HEK293 (cell line): Measurements from ENCODE around the gene HYI.

Source experiments
- CTCF ChIA-PET: fragments of 350-600 bp; formaldehyde crosslinking; extraction: SDS; loops from one replicate; lab custom pipeline; 2021; ENCODE audit warnings: antibody characterized with exemption; lab: Yijun Ruan, JAX
- POLR2A ChIA-PET: fragments of 300-600 bp; formaldehyde crosslinking; extraction: SDS; loops from one replicate; lab custom pipeline; 2020; ENCODE audit warnings: antibody characterized with exemption, inconsistent platforms; lab: Yijun Ruan, JAX
- H3K27ac ChIP-seq: fragments of 200-500 bp; sonication (Bioruptor generic); 2 replicates; pipeline ENCODE4 v1.5.1; 2014; ENCODE audit warnings: low read depth, low read length, control low read depth, inconsistent platforms; ENCODE audit errors: extremely low read depth
- H3K36me3 ChIP-seq, 2 experiments: fragments of 200-500 bp in 1 of 2; sonication (Bioruptor generic) in 1 of 2; 1 replicate in 1 of 2; 2 replicates in 1 of 2; pipeline ENCODE4 v1.5.1; 2014 to 2017; ENCODE audit warnings: inconsistent platforms in 2 of 2, low read length in 2 of 2; ENCODE audit not compliant: control insufficient read depth in 2 of 2, insufficient read depth in 1 of 2
- H3K4me1 ChIP-seq: fragments of 200-500 bp; sonication (Bioruptor generic); 2 replicates; pipeline ENCODE4 v1.5.1; 2014; ENCODE audit warnings: mild to moderate bottlenecking, low read length, inconsistent platforms; ENCODE audit not compliant: control insufficient read depth, insufficient read depth
- H3K4me3 ChIP-seq: 2 replicates; pipeline ENCODE4 v1.5.1; 2011; ENCODE audit warnings: low read depth, mild to moderate bottlenecking, control low read depth, low read length, moderate library complexity
- H3K9me3 ChIP-seq: fragments of 200-500 bp; sonication (Bioruptor generic); 2 replicates; pipeline ENCODE4 v1.5.1; 2014; ENCODE audit warnings: low read depth, low read length, inconsistent platforms; ENCODE audit not compliant: control insufficient read depth, insufficient read depth
- GFI1B ChIP-seq: fragments of 450-650 bp; formaldehyde crosslinking; IDR thresholded peaks from 2 replicates; pipeline ENCODE4 v1.5.1; 2016; ENCODE audit warnings: missing biosample characterization, missing genetic modification characterization
- HOXC10 ChIP-seq: sonication (generic); formaldehyde crosslinking; IDR thresholded peaks from 2 replicates; pipeline ENCODE4 v1.8.1; 2023; ENCODE audit warnings: mild to moderate bottlenecking, missing genetic modification reagents
- PRDM1 ChIP-seq: fragments of 450-650 bp; formaldehyde crosslinking; IDR thresholded peaks from 2 replicates; pipeline ENCODE4; 2016; ENCODE audit warnings: missing biosample characterization, missing genetic modification characterization
- PRDM10 ChIP-seq: fragments of 450-650 bp; formaldehyde crosslinking; IDR thresholded peaks from 2 replicates; pipeline ENCODE4 v1.5.1; 2016; ENCODE audit warnings: missing biosample characterization, missing genetic modification characterization
- SP7 ChIP-seq: fragments of 450-650 bp; formaldehyde crosslinking; IDR thresholded peaks from 2 replicates; pipeline ENCODE4 v1.5.1; 2016; ENCODE audit warnings: missing biosample characterization, missing genetic modification characterization
- TSHZ1 ChIP-seq: fragments of 450-650 bp; formaldehyde crosslinking; IDR thresholded peaks from 2 replicates; pipeline ENCODE4 v1.5.1; 2016; ENCODE audit warnings: missing biosample characterization, missing genetic modification characterization, borderline replicate concordance
- ZBTB1 ChIP-seq: fragments of 450-650 bp; formaldehyde crosslinking; IDR thresholded peaks from 2 replicates; pipeline ENCODE4 v1.5.1; 2016; ENCODE audit warnings: missing biosample characterization, missing genetic modification characterization
- ZFP3 ChIP-seq: fragments of 450-650 bp; formaldehyde crosslinking; IDR thresholded peaks from 2 replicates; pipeline ENCODE4 v1.5.1; 2016; ENCODE audit warnings: low read depth, missing biosample characterization, missing genetic modification characterization
- ZNF157 ChIP-seq: fragments of 450-650 bp; formaldehyde crosslinking; IDR thresholded peaks from 2 replicates; pipeline ENCODE4 v1.5.1; 2016; ENCODE audit warnings: missing biosample characterization, missing genetic modification characterization
- ZNF19 ChIP-seq: fragments of 450-650 bp; formaldehyde crosslinking; IDR thresholded peaks from 2 replicates; pipeline ENCODE4; 2016; ENCODE audit warnings: missing biosample characterization, missing genetic modification characterization, low read depth
- ZNF2 ChIP-seq: fragments of 450-650 bp; formaldehyde crosslinking; IDR thresholded peaks from 2 replicates; pipeline ENCODE4 v1.5.1; 2016; ENCODE audit warnings: missing biosample characterization, missing genetic modification characterization
- ZNF404 ChIP-seq: fragments of 450-650 bp; formaldehyde crosslinking; IDR thresholded peaks from 2 replicates; pipeline ENCODE4 v1.5.1; 2017; ENCODE audit warnings: missing biosample characterization, missing genetic modification characterization
- ZNF423 ChIP-seq: fragments of 450-650 bp; formaldehyde crosslinking; IDR thresholded peaks from 2 replicates; pipeline ENCODE4 v1.5.1; 2016; ENCODE audit warnings: missing biosample characterization, missing genetic modification characterization
- ZNF433 ChIP-seq: fragments of 450-650 bp; formaldehyde crosslinking; IDR thresholded peaks from 2 replicates; pipeline ENCODE4 v1.5.1; 2016; ENCODE audit warnings: missing biosample characterization, missing genetic modification characterization, low read depth
- ZNF544 ChIP-seq: fragments of 450-650 bp; formaldehyde crosslinking; IDR thresholded peaks from 2 replicates; pipeline ENCODE4 v1.5.0; 2017; ENCODE audit warnings: missing biosample characterization, missing genetic modification characterization
- ZNF555 ChIP-seq: fragments of 450-650 bp; formaldehyde crosslinking; conservative IDR thresholded peaks from 2 replicates; pipeline ENCODE4 v1.5.1; 2017; ENCODE audit warnings: missing biosample characterization, mild to moderate bottlenecking, missing genetic modification characterization, inconsistent platforms
- ZNF660 ChIP-seq: fragments of 450-650 bp; IDR thresholded peaks from 2 replicates; pipeline ENCODE4 v1.5.1; 2018; ENCODE audit warnings: missing biosample characterization, mild to moderate bottlenecking, missing genetic modification characterization
- ZNF677 ChIP-seq: fragments of 450-650 bp; IDR thresholded peaks from 2 replicates; pipeline ENCODE4 v1.5.0; 2018; ENCODE audit warnings: missing biosample characterization, mild to moderate bottlenecking, missing genetic modification characterization, moderate library complexity
- ZNF704 ChIP-seq: fragments of 450-650 bp; formaldehyde crosslinking; IDR thresholded peaks from 2 replicates; pipeline ENCODE4 v1.5.1; 2016; ENCODE audit warnings: missing biosample characterization, missing genetic modification characterization
- ZNF76 ChIP-seq: fragments of 450-650 bp; formaldehyde crosslinking; IDR thresholded peaks from 2 replicates; pipeline ENCODE4; 2016; ENCODE audit warnings: low read depth, missing biosample characterization, missing genetic modification characterization, borderline replicate concordance
- ZNF830 ChIP-seq: fragments of 450-650 bp; IDR thresholded peaks from 2 replicates; pipeline ENCODE4 v1.5.0; 2018; ENCODE audit warnings: missing biosample characterization, missing genetic modification characterization, low read depth, mild to moderate bottlenecking, moderate library complexity
- ZNF843 ChIP-seq: fragments of 450-650 bp; formaldehyde crosslinking; IDR thresholded peaks from 2 replicates; pipeline ENCODE4 v1.5.1; 2016; ENCODE audit warnings: missing biosample characterization, missing genetic modification characterization
- ZXDB ChIP-seq: fragments of 450-650 bp; formaldehyde crosslinking; IDR thresholded peaks from 2 replicates; pipeline ENCODE4 v1.5.1; 2016; ENCODE audit warnings: missing biosample characterization, missing genetic modification characterization
- TF ChIP-seq, protein P1 (sequence below): fragments of 450-650 bp; formaldehyde crosslinking; IDR thresholded peaks from 2 replicates; pipeline ENCODE4 v1.5.1; 2016; ENCODE audit warnings: missing biosample characterization, missing genetic modification characterization

The HYI gene

DNA sequence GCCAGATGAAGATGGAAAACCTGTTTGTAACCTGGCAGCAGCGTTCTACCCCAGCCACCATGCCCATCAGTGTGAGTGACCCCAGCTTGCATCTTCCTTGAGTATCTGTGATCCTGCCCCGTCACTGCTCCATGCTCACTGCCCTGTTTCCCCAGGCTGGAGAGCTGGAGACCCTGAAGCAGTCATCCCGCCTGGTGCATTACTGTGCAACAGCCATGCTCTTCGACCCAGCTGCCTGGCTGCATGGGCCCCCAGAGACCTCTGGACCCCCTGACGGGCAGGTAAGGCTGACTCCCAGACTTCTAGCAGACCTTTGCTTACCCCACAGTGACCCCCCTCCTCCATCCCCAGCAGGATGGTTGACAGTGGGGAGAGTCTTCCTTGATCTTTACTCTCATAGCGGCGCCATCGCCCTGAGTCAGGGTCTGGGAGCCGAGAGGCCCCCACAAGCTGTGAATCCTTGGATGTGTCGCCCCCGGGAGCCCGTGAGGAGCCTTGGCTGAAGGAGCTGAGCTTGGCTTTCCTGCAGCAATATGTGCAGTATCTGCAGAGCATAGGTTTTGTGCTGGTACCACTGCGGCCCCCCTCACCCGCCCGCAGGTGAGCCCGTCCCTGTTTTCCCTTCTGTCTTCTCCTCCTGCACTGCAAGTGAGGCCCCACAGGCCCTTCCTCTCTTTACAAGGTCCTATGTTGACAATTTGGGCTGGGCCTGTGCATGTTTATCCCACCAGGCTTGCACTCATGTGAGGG lies 10.4 kb downstream of the HYI start:
- H3K4me1 ChIP-seq, result no peaks in the 10 kb centered on the region
- H3K9me3 ChIP-seq, result no peaks in the 10 kb centered on the region
- TF ChIP-seq ZNF677, result no peak
- TF ChIP-seq ZNF157 (tag by site-specific recombination), result no peak
- TF ChIP-seq ZNF830 (tag by site-specific recombination), result no peak
- TF ChIP-seq ZNF404, result no peak
- no peak for TF ChIP-seq ZNF555 (tag by site-specific recombination)
- TF ChIP-seq ZNF423 (tag by site-specific recombination), result no peak
- TF ChIP-seq ZNF544 (tag by site-specific recombination), result no peak
- no peak for TF ChIP-seq GFI1B (tag by site-specific recombination)
- no peak for TF ChIP-seq ZNF2 (tag by site-specific recombination)
- TF ChIP-seq ZNF704 (tag by site-specific recombination), result no peak
- no peak for TF ChIP-seq HOXC10 (CRISPR knock-in tag)
- TF ChIP-seq ZNF843 (tag by site-specific recombination), result no peak
- no peak for TF ChIP-seq ZFP3 (tag by site-specific recombination)
- TF ChIP-seq PRDM1 (tag by site-specific recombination), result no peak
- no peak for TF ChIP-seq ZNF76 (tag by site-specific recombination)
- TF ChIP-seq ZNF19 (tag by site-specific recombination), result no peak
- no peak for TF ChIP-seq ZBTB1 (tag by site-specific recombination)
- TF ChIP-seq, protein P1, sequence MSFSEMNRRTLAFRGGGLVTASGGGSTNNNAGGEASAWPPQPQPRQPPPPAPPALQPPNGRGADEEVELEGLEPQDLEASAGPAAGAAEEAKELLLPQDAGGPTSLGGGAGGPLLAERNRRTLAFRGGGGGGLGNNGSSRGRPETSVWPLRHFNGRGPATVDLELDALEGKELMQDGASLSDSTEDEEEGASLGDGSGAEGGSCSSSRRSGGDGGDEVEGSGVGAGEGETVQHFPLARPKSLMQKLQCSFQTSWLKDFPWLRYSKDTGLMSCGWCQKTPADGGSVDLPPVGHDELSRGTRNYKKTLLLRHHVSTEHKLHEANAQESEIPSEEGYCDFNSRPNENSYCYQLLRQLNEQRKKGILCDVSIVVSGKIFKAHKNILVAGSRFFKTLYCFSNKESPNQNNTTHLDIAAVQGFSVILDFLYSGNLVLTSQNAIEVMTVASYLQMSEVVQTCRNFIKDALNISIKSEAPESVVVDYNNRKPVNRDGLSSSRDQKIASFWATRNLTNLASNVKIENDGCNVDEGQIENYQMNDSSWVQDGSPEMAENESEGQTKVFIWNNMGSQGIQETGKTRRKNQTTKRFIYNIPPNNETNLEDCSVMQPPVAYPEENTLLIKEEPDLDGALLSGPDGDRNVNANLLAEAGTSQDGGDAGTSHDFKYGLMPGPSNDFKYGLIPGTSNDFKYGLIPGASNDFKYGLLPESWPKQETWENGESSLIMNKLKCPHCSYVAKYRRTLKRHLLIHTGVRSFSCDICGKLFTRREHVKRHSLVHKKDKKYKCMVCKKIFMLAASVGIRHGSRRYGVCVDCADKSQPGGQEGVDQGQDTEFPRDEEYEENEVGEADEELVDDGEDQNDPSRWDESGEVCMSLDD (tag by site-specific recombination), result no peak
- no peak overlapping the region for H3K4me3 ChIP-seq
- no peak overlapping the region for H3K27ac ChIP-seq
- ChIA-PET CTCF (no interaction called here), POLR2A (interaction anchor here (1.3 kb wide), 1 partner anchor 9 kb away, joined by 4 read pairs; no protein-coding TSS in a partner anchor)
- peaks cover 3 to 99% of the 10 kb centered on the region in 2 experiments; a peak in 2 of 3 replicates for H3K36me3 ChIP-seq

DNA sequence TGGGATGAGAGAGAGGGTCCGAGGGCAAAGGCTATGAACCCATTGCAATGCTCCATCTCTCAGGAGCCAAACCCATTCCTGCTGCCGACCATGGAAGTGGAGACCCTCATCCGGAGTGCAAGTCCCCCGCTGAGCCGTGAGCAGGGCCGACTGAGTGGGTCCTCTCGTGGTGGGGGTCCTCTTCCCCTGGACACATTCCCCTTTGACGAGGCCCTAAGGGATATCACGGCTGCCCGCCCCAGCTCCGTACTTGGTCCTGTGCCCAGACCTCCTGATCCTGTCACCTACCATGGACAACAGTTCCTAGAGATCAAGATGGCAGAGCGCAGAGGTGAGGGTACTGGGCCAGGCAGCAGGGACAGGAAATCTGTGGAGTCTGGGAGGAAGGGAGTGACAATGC lies 11.0 kb downstream of the HYI start:
- H3K36me3 ChIP-seq, result peaks cover 3 to 99% of the 10 kb centered on the region in 2 experiments; a peak in 2 of 3 replicates
- TF ChIP-seq ZNF555 (tag by site-specific recombination), result no peak
- no peak for TF ChIP-seq SP7 (tag by site-specific recombination)
- TF ChIP-seq ZNF660, result no peak
- no peak for TF ChIP-seq ZNF404
- no peak for TF ChIP-seq TSHZ1
- no peak for TF ChIP-seq PRDM10 (tag by site-specific recombination)
- TF ChIP-seq ZNF433 (tag by site-specific recombination), result no peak
- no peak for TF ChIP-seq ZXDB
- CTCF ChIA-PET, result interaction anchor here (0.6 kb wide), 1 partner anchor 12 kb away, joined by 3 read pairs; no protein-coding TSS in a partner anchor

More for the DNA sequence above, 11.0 kb downstream of the HYI start:
- Histone ChIP-seq H3K4me3 (no peak overlapping the region), H3K27ac (no peak overlapping the region), H3K9me3 (no peaks in the 10 kb centered on the region), H3K4me1 (no peaks in the 10 kb centered on the region)
- POLR2A ChIA-PET, result interaction anchor here (1.3 kb wide), 1 partner anchor 9 kb away, joined by 4 read pairs; no protein-coding TSS in a partner anchor
